ENCODE data around the gene SRPRB.

DNA sequence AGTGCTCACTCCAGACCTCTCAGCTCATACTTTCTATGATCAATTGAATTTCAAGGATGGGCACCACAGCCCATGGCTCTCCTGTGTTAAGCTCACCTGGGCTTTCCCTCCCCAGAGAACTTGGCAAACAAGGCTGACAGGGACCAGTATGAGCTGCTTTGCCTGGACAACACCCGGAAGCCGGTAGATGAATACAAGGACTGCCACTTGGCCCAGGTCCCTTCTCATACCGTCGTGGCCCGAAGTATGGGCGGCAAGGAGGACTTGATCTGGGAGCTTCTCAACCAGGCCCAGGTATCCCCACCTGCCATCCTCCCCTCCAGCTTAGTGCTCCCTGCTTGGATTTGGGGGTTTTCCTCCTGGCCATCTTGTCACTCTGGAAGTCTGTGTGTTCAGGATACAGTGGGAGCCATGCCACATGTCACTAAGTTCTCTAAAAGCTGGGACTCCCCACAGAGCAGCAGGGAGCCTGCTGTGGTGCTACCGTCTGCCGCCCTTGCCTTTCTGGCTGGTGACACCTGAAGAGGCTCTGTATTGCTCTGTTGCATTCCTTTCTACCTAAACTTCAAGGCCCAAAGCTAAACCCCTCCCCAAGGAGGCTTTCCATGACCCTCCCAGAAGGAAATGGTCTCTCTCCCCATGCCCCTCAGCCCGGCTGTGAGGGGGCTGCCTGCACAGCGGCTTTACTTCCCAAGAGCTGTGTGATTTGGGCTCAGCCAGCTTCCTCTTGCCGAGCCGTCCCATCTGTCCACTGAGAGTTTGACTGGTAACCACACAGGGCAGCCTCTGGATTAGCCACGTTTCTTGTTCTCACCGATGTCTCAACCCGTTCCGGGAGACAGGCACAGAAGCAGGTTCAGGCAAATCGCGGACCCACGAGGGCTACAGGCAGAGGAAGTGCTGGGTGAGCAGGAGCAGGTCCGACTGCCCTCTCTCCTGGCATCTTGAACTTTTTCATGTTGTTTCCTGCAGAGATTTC lies 48.6 kb upstream of the SRPRB start:
- TF ChIP-seq, protein P1, sequence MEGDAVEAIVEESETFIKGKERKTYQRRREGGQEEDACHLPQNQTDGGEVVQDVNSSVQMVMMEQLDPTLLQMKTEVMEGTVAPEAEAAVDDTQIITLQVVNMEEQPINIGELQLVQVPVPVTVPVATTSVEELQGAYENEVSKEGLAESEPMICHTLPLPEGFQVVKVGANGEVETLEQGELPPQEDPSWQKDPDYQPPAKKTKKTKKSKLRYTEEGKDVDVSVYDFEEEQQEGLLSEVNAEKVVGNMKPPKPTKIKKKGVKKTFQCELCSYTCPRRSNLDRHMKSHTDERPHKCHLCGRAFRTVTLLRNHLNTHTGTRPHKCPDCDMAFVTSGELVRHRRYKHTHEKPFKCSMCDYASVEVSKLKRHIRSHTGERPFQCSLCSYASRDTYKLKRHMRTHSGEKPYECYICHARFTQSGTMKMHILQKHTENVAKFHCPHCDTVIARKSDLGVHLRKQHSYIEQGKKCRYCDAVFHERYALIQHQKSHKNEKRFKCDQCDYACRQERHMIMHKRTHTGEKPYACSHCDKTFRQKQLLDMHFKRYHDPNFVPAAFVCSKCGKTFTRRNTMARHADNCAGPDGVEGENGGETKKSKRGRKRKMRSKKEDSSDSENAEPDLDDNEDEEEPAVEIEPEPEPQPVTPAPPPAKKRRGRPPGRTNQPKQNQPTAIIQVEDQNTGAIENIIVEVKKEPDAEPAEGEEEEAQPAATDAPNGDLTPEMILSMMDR (IDR thresholded peaks at IDR 0.05), result no peak
- TF ChIP-seq CBX2 (IDR thresholded peaks at IDR 0.05; ENCODE audit: borderline replicate concordance, low read depth), result no peak
- no peak for TF ChIP-seq POLR2A (IDR thresholded peaks at IDR 0.05; ENCODE audit: low read length)
- TF ChIP-seq HDAC2 (IDR thresholded peaks at IDR 0.05), result no peak
- no peak for TF ChIP-seq NR3C1 (IDR thresholded peaks at IDR 0.05)
- TF ChIP-seq RNF2 (IDR thresholded peaks at IDR 0.05; ENCODE audit: borderline replicate concordance, low read depth), result no peak
- no peak for TF ChIP-seq EHF (CRISPR knock-in tag; IDR thresholded peaks at IDR 0.05)
- no peak for TF ChIP-seq RAD21 (conservative IDR thresholded peaks at IDR 0.05 in 1 of 2, IDR thresholded peaks at IDR 0.05 in 1 of 2)
- TF ChIP-seq EP300 (IDR thresholded peaks at IDR 0.05), result no peak
- TF ChIP-seq ZSCAN20 (CRISPR knock-in tag; IDR thresholded peaks at IDR 0.05), result no peak
- TF ChIP-seq ESRRA (IDR thresholded peaks at IDR 0.05; ENCODE audit: borderline replicate concordance, low read length), result no peak
- TF ChIP-seq, protein P2, sequence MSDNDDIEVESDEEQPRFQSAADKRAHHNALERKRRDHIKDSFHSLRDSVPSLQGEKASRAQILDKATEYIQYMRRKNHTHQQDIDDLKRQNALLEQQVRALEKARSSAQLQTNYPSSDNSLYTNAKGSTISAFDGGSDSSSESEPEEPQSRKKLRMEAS (IDR thresholded peaks at IDR 0.05), result no peak
- TF ChIP-seq MAZ (IDR thresholded peaks at IDR 0.05; ENCODE audit: borderline replicate concordance, low read depth, low read length), result no peak

Data from A549 (cell line).